ENCODE data around the gene NRG2.

DNA sequence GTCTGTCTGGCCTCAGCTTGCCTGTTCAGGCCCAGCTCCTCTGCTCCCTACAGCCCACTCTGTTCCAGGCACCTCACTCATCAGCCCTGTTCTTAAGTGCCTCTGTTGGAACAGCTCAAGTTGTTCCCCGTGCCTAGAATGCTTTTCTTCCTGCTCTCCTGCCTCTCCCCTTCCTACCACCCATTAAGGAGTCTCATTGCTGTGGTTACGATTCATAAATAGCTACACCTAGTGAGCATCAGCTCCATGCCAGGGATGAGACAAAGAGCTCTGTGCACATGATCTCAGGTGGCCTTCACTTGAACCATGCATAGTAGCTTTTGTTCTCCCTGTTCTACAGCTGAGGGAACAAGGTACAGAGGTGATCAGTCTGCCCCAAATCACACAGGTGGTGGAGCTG, 193.2 kb downstream of the NRG2 start:
- TF ChIP-seq, protein P1, sequence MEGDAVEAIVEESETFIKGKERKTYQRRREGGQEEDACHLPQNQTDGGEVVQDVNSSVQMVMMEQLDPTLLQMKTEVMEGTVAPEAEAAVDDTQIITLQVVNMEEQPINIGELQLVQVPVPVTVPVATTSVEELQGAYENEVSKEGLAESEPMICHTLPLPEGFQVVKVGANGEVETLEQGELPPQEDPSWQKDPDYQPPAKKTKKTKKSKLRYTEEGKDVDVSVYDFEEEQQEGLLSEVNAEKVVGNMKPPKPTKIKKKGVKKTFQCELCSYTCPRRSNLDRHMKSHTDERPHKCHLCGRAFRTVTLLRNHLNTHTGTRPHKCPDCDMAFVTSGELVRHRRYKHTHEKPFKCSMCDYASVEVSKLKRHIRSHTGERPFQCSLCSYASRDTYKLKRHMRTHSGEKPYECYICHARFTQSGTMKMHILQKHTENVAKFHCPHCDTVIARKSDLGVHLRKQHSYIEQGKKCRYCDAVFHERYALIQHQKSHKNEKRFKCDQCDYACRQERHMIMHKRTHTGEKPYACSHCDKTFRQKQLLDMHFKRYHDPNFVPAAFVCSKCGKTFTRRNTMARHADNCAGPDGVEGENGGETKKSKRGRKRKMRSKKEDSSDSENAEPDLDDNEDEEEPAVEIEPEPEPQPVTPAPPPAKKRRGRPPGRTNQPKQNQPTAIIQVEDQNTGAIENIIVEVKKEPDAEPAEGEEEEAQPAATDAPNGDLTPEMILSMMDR (IDR thresholded peaks at IDR 0.05), result no peak
- TF ChIP-seq YY1 (IDR thresholded peaks at IDR 0.05; ENCODE audit: low read depth) (no peak), RFX5 (IDR thresholded peaks at IDR 0.05; ENCODE audit: low read length) (no peak), EZH2phosphoT487 (IDR thresholded peaks at IDR 0.05; ENCODE audit: borderline replicate concordance, low read depth) (no peak), RAD21 (IDR thresholded peaks at IDR 0.05; ENCODE audit: low read length) (no peak), NRF1 (IDR thresholded peaks at IDR 0.05; ENCODE audit: low read depth, low read length) (no peak), EP300 (IDR thresholded peaks at IDR 0.05; ENCODE audit: borderline replicate concordance in 1 of 2, low read depth in 1 of 2, low read length in 1 of 2) (no peak)
- TF ChIP-seq, protein P2, sequence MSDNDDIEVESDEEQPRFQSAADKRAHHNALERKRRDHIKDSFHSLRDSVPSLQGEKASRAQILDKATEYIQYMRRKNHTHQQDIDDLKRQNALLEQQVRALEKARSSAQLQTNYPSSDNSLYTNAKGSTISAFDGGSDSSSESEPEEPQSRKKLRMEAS (IDR thresholded peaks at IDR 0.05; ENCODE audit: low read depth), result no peak
- TF ChIP-seq, protein P3, sequence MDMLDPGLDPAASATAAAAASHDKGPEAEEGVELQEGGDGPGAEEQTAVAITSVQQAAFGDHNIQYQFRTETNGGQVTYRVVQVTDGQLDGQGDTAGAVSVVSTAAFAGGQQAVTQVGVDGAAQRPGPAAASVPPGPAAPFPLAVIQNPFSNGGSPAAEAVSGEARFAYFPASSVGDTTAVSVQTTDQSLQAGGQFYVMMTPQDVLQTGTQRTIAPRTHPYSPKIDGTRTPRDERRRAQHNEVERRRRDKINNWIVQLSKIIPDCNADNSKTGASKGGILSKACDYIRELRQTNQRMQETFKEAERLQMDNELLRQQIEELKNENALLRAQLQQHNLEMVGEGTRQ (IDR thresholded peaks at IDR 0.05; ENCODE audit: borderline replicate concordance, low read depth, low read length), result no peak
- TF ChIP-seq, protein P4, sequence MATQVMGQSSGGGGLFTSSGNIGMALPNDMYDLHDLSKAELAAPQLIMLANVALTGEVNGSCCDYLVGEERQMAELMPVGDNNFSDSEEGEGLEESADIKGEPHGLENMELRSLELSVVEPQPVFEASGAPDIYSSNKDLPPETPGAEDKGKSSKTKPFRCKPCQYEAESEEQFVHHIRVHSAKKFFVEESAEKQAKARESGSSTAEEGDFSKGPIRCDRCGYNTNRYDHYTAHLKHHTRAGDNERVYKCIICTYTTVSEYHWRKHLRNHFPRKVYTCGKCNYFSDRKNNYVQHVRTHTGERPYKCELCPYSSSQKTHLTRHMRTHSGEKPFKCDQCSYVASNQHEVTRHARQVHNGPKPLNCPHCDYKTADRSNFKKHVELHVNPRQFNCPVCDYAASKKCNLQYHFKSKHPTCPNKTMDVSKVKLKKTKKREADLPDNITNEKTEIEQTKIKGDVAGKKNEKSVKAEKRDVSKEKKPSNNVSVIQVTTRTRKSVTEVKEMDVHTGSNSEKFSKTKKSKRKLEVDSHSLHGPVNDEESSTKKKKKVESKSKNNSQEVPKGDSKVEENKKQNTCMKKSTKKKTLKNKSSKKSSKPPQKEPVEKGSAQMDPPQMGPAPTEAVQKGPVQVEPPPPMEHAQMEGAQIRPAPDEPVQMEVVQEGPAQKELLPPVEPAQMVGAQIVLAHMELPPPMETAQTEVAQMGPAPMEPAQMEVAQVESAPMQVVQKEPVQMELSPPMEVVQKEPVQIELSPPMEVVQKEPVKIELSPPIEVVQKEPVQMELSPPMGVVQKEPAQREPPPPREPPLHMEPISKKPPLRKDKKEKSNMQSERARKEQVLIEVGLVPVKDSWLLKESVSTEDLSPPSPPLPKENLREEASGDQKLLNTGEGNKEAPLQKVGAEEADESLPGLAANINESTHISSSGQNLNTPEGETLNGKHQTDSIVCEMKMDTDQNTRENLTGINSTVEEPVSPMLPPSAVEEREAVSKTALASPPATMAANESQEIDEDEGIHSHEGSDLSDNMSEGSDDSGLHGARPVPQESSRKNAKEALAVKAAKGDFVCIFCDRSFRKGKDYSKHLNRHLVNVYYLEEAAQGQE (IDR thresholded peaks at IDR 0.05; ENCODE audit: low read depth, low read length), result no peak
- TF ChIP-seq, protein P5, sequence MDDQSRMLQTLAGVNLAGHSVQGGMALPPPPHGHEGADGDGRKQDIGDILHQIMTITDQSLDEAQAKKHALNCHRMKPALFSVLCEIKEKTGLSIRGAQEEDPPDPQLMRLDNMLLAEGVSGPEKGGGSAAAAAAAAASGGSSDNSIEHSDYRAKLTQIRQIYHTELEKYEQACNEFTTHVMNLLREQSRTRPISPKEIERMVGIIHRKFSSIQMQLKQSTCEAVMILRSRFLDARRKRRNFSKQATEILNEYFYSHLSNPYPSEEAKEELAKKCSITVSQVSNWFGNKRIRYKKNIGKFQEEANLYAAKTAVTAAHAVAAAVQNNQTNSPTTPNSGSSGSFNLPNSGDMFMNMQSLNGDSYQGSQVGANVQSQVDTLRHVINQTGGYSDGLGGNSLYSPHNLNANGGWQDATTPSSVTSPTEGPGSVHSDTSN (IDR thresholded peaks at IDR 0.05), result no peak
